PFSK-1 (cell line): ENCODE data around the gene PTPMT1.

Experiments
- FOXP2 ChIP-seq: optimal IDR thresholded peaks from 2 replicates; pipeline ENCODE3; 2011; ENCODE audit warnings: borderline replicate concordance, control low read depth, inconsistent platforms; ENCODE audit not compliant: insufficient read depth; ENCODE audit errors: extremely low read length, extremely low read depth
- POLR2AphosphoS5 ChIP-seq: IDR thresholded peaks from 2 replicates; pipeline ENCODE4 v1.6.1; 2012; ENCODE audit warnings: low read depth, mild to moderate bottlenecking, control low read depth, low read length, moderate library complexity
- SIN3A ChIP-seq: IDR thresholded peaks from 2 replicates; pipeline ENCODE4 v1.6.1; 2012; ENCODE audit warnings: mild to moderate bottlenecking, low read length, moderate library complexity, borderline replicate concordance; ENCODE audit not compliant: insufficient read depth
- TAF1 ChIP-seq: IDR thresholded peaks from 2 replicates; pipeline ENCODE4 v1.6.1; 2012; ENCODE audit warnings: low read length, control low read depth, borderline replicate concordance; ENCODE audit not compliant: insufficient read depth
- TF ChIP-seq, protein P1 (sequence below), 2 experiments: IDR thresholded peaks; 2 replicates each; pipeline versions ENCODE4 v1.6.1 to v1.8.0; 2011 to 2012; ENCODE audit warnings: low read depth in 2 of 2, low read length in 2 of 2, control low read depth in 1 of 2, inconsistent platforms in 1 of 2, mild to moderate bottlenecking in 1 of 2, moderate library complexity in 1 of 2; ENCODE audit not compliant: insufficient read depth in 1 of 2

The PTPMT1 gene

DNA sequence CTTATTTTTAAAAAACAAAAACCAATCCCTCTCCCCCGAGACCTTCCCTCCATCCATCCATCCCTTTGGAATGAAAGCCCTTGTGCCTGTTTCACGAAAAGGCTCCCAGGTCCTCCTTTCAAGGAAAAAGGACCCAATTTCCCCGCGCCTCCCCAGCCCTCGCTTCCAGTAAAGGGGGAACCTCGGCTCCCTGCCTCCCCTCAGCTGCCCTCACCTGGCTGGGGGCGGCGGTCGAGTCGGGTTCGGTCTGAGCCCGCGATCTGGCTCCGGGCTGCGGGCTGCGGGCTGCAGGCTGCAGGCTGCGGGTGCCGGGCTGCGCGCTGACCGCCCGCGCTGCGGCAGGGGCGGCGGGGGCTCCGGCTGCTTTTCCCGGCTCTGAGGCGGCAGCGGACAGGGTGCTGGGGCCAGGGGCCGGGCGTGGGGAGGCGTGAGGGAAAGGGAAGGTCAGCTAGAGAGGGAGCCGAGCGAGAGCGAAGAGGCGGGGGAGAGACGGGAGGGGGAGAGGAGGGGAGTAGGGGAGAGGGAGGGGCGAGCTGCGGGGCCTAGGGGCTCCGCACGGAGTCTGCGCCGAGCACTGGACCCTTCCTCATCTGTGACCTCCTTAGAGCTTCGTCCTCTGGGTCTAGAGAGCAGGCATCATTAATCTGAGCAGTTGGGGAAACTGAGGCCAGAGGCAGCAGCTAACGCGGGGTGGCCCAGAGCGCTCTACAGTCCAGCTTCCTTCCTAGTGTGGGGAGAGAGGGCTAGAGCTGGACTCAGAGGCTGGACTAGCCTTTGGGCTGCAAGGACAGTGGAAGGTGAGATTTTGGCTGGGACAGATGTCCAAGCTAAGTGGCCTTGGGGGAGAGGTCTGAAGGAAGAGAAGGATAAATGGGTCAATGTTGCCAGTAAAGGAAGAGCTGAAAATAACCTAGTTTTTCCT, 28.8 kb downstream of the PTPMT1 start, which contains the start of gene C1QTNF4:
Gene C1QTNF4 (minus strand): TSS at position 478 of the 922 bp plus-strand sequence. CDS start 3,601 bp downstream, outside the sequence.
- TF ChIP-seq FOXP2 (no peak), SIN3A (no peak), TAF1 (no peak), POLR2AphosphoS5 (no peak)

DNA sequence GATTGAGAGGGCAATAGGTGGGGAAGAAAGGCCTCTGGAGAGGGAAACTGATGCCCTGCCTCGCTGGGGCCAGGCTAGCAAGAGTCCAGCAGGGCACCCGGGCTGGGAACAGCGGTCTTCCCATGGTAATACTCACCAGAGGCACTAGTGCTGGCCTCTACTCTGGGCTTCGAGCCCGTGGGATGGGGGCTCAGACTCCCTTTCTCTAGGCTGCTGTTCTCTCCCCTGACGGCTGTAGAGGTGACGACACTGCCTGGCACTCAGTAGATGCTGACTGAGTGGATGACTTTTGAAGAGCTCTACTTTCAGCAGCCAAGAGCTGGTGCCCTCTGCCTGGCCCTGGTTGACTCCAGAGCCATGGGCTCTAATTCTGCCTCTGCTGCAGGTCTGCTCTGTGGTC, 29.6 kb downstream of the PTPMT1 start:
- TF ChIP-seq TAF1 (no peak), POLR2AphosphoS5 (no peak)

DNA sequence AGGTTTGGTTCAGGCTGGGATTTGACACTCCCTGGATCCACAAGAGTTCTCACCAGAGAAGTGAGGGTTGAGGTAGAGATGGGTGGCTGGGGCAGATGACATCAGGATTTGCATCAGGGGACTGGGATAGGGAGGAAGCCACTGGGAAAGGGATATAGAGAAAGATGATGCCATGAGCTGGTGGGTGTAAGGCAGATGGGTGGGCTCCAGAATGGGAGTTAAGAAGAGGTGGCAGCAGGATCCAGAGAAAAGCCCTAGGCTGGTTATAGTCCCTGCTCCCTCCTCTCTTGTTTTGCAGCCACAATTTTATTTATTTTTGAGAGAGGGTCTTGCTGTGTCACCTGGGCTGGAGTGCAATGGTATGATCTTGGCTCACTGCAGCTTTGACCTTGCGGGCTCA, 30.6 kb downstream of the PTPMT1 start:
- TF ChIP-seq, protein P1, sequence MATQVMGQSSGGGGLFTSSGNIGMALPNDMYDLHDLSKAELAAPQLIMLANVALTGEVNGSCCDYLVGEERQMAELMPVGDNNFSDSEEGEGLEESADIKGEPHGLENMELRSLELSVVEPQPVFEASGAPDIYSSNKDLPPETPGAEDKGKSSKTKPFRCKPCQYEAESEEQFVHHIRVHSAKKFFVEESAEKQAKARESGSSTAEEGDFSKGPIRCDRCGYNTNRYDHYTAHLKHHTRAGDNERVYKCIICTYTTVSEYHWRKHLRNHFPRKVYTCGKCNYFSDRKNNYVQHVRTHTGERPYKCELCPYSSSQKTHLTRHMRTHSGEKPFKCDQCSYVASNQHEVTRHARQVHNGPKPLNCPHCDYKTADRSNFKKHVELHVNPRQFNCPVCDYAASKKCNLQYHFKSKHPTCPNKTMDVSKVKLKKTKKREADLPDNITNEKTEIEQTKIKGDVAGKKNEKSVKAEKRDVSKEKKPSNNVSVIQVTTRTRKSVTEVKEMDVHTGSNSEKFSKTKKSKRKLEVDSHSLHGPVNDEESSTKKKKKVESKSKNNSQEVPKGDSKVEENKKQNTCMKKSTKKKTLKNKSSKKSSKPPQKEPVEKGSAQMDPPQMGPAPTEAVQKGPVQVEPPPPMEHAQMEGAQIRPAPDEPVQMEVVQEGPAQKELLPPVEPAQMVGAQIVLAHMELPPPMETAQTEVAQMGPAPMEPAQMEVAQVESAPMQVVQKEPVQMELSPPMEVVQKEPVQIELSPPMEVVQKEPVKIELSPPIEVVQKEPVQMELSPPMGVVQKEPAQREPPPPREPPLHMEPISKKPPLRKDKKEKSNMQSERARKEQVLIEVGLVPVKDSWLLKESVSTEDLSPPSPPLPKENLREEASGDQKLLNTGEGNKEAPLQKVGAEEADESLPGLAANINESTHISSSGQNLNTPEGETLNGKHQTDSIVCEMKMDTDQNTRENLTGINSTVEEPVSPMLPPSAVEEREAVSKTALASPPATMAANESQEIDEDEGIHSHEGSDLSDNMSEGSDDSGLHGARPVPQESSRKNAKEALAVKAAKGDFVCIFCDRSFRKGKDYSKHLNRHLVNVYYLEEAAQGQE (IDR thresholded peaks at IDR 0.05; ENCODE audit: insufficient read depth in 1 of 2, low read depth in 2 of 2, low read length in 2 of 2), result no peak
- no peak for TF ChIP-seq POLR2AphosphoS5
- TF ChIP-seq FOXP2, result no peak
- TF ChIP-seq TAF1, result no peak
- no peak for TF ChIP-seq SIN3A

DNA sequence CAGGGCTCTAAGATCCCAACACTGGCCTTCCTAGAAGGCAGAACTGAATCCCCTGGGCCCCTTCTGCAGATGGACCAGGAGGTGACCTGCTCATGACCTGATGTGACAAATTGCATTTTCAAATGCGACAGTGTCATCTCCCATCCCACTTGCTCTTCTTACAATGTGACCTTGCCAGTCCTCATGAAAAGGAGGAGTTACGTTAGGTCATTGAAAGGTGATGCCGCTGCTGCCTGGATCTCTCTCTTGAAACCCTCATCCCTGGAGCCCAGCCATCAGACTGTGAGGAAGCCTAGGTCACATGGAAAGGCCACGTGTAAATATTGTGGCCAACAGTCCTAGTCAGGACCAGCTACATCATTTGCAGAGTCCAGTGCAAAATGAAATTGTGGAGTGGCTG, 34.5 kb downstream of the PTPMT1 start:
- TF ChIP-seq, protein P1 (IDR thresholded peaks at IDR 0.05; ENCODE audit: insufficient read depth in 1 of 2, low read depth in 2 of 2, low read length in 2 of 2), result no peak
- no peak for TF ChIP-seq SIN3A
- no peak for TF ChIP-seq TAF1
- no peak for TF ChIP-seq POLR2AphosphoS5
- TF ChIP-seq FOXP2, result no peak

DNA sequence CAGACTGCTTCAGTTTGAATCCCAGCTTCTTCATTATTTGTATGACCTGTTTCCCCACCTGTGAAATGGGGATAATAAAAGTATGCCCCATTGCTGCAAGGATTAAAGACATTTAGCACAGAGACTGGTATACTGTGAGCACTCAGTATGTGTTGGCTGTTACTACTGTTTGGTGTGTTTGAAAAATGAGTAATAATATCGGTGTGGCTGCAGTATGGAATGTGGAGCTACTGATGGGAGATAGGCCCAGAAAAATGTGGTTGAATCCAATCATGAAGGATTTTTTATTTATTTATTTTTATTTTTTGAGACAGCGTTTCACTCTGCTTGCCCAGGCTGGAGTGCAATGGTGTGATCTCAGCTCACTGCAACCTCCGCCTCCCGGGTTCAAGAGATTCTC, 37.9 kb downstream of the PTPMT1 start:
- TF ChIP-seq TAF1, result no peak
- TF ChIP-seq FOXP2, result no peak

DNA sequence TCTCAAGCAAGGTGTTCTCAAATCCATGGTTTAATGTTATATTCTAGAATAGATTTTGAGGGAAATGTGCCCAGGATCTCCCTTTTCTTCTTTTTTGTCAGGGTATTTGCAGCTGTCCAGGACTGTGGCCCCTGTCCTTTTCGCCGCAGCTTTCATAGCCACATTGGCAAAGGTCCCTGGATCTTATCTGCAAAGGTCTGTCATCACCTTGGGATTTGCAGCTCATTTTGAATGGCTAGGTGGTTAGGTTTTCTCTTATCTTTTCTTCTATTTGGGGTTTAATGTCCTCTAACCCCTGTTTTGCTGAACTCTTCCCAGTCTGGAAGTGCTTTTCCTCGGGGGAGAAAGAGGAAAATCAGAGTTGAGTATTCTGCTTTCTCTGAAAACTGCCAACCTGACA, 40.5 kb downstream of the PTPMT1 start:
- TF ChIP-seq FOXP2 (no peak), POLR2AphosphoS5 (no peak), TAF1 (no peak), SIN3A (no peak)
- TF ChIP-seq, protein P1 (IDR thresholded peaks at IDR 0.05; ENCODE audit: insufficient read depth in 1 of 2, low read depth in 2 of 2, low read length in 2 of 2), result no peak
